Keratinocyte (primary cell): ENCODE results near the gene LRP1B. TPM values are rescaled to one million over a fixed set of nuclear protein-coding genes. Genes with fewer than 3 reads are reported as not detected.

ENCODE experiments used
- DNase-seq: peaks from one replicate; pipeline ENCODE4 v3.0.0-alpha.2; 2011; ENCODE audit warnings: low read depth, missing footprints, low spot score
- FAIRE-seq: peaks from 2 replicates; lab custom pipeline; 2011; peaks lifted over from hg19 to GRCh38; lab: Jason Lieb, UNC
- H2AFZ ChIP-seq: 2 replicates; pipeline ENCODE4 v1.6.0; 2012; ENCODE audit warnings: low read length, control low read depth, inconsistent platforms; ENCODE audit not compliant: control insufficient read depth
- H3K27ac ChIP-seq: 2 replicates; pipeline ENCODE4 v1.5.1; 2011; ENCODE audit warnings: low read length; ENCODE audit not compliant: control insufficient read depth, insufficient read depth
- H3K27me3 ChIP-seq: 3 replicates; pipeline ENCODE4 v1.6.0; 2011; ENCODE audit warnings: low read length; ENCODE audit not compliant: control insufficient read depth, insufficient read depth; ENCODE audit errors: extremely low read depth
- H3K36me3 ChIP-seq, 2 experiments: 2 replicates in 1 of 2; 3 replicates in 1 of 2; pipeline ENCODE4 v1.5.1; 2011; ENCODE audit warnings: low read length in 2 of 2, mild to moderate bottlenecking in 1 of 2; ENCODE audit not compliant: control insufficient read depth in 2 of 2, insufficient read depth in 2 of 2; ENCODE audit errors: extremely low read depth in 1 of 2
- H3K4me1 ChIP-seq: 3 replicates; pipeline ENCODE4 v1.5.1; 2011; ENCODE audit warnings: low read length; ENCODE audit not compliant: control insufficient read depth, insufficient read depth; ENCODE audit errors: extremely low read depth
- H3K4me2 ChIP-seq: 3 replicates; pipeline ENCODE4 v1.6.0; 2011; ENCODE audit warnings: low read depth, low read length; ENCODE audit not compliant: control insufficient read depth, insufficient read depth; ENCODE audit errors: extremely low read depth
- H3K4me3 ChIP-seq, 3 experiments: fragments of 200-600 bp in 1 of 3; sonication (generic) in 1 of 3; 2 replicates in 2 of 3; 3 replicates in 1 of 3; pipeline ENCODE4 v1.5.1; 2011 to 2016; ENCODE audit warnings: low read length in 3 of 3, mild to moderate bottlenecking in 3 of 3, control low read depth in 2 of 3, inconsistent platforms in 1 of 3, low read depth in 1 of 3, mixed read lengths in 1 of 3, mixed run types in 1 of 3, moderate library complexity in 1 of 3; ENCODE audit not compliant: control insufficient read depth in 2 of 3, insufficient read depth in 2 of 3; ENCODE audit errors: extremely low read depth in 1 of 3
- H3K79me2 ChIP-seq: 2 replicates; pipeline ENCODE4 v1.6.0; 2012; ENCODE audit warnings: low read length; ENCODE audit not compliant: control insufficient read depth, insufficient read depth
- H3K9ac ChIP-seq: 3 replicates; pipeline ENCODE4 v1.6.0; 2011; ENCODE audit warnings: low read length; ENCODE audit not compliant: control insufficient read depth, insufficient read depth; ENCODE audit errors: extremely low read depth
- H3K9me1 ChIP-seq: 3 replicates; pipeline ENCODE4 v1.6.0; 2011; ENCODE audit warnings: low read length; ENCODE audit not compliant: control insufficient read depth, insufficient read depth; ENCODE audit errors: extremely low read depth
- H3K9me3 ChIP-seq: 2 replicates; pipeline ENCODE4 v1.5.1; 2012; ENCODE audit warnings: low read depth, low read length; ENCODE audit not compliant: control insufficient read depth
- H4K20me1 ChIP-seq: 3 replicates; pipeline ENCODE4 v1.6.0; 2011; ENCODE audit warnings: low read length; ENCODE audit not compliant: control insufficient read depth, insufficient read depth; ENCODE audit errors: extremely low read depth
- CTCF ChIP-seq, 3 experiments: IDR thresholded peaks in 1 of 3; conservative IDR thresholded peaks in 1 of 3; optimal IDR thresholded peaks in 1 of 3; 2 replicates in 2 of 3; 3 replicates in 1 of 3; pipeline versions ENCODE3 to v1.5.1; 2011; ENCODE audit warnings: low read length in 3 of 3, mild to moderate bottlenecking in 3 of 3, moderate library complexity in 2 of 3, control low read depth in 1 of 3, inconsistent platforms in 1 of 3; ENCODE audit not compliant: insufficient read depth in 2 of 3; ENCODE audit errors: extremely low read depth in 1 of 3
- EZH2 ChIP-seq: IDR thresholded peaks from one replicate; pipeline ENCODE4 v1.6.1; 2012; ENCODE audit warnings: inconsistent platforms, mild to moderate bottlenecking, low read length, moderate library complexity
- dilution Hi-C: fragments of 300-500 bp; cut with MboI; formaldehyde crosslinking; loops from one replicate; pipeline ENCODE4 v1.7.0; 2020; ENCODE audit warnings: low sequenced_read_pairs; ENCODE audit not compliant: extremely low pct_ligation_motif_present
- polyA plus RNA-seq, 5 experiments: library from polyadenylated mRNA; depleted of rRNA in 3 of 5; stranded (reverse) in 3 of 5; stranded (forward) in 1 of 5; unstranded in 1 of 5; fragments of >200 nt; gene quantifications; 1 replicate in 1 of 5; 2 replicates in 3 of 5; 3 replicates in 1 of 5; pipeline versions ENCODE4 v1.2.1 to v1.2.3, GENCODE V29; 2011 to 2012; ENCODE audit warnings: missing spikeins in 2 of 5, low read depth in 1 of 5, low replicate concordance in 1 of 5

LRP1B gene
- polyA plus RNA-seq, 1 donor (not counting 4 experiments of a cell fraction or from before 2014, with no cell fraction given): not detected

- Histone ChIP-seq H3K9ac (no peak overlapping the region), H3K4me1 (no peaks in the 10 kb centered on the region), H3K27me3 (no peaks in the 10 kb centered on the region), H3K4me3 (no peak overlapping the region), H3K79me2 (no peaks in the 10 kb centered on the region), H3K9me3 (no peaks in the 10 kb centered on the region), H2AFZ (no peak overlapping the region), H3K36me3 (no peaks in the 10 kb centered on the region), H3K27ac (no peak overlapping the region), H3K4me2 (no peak overlapping the region), H4K20me1 (no peaks in the 10 kb centered on the region), H3K9me1 (no peaks in the 10 kb centered on the region)
- dilution Hi-C loops: no loop called here
- no peak for FAIRE-seq
- TF ChIP-seq EZH2 (no peak), CTCF (optimal IDR thresholded peaks at IDR 0.05 in 1 of 3, IDR thresholded peaks at IDR 0.05 in 1 of 3, conservative IDR thresholded peaks at IDR 0.05 in 1 of 3; ENCODE audit: extremely low read depth in 1 of 3, insufficient read depth in 2 of 3, low read length in 3 of 3) (no peak)
- DNase-seq: no peak
Measured at GRCh38 chr2:140526575-140526974, 1604.2 kb downstream of the LRP1B start.

DNA sequence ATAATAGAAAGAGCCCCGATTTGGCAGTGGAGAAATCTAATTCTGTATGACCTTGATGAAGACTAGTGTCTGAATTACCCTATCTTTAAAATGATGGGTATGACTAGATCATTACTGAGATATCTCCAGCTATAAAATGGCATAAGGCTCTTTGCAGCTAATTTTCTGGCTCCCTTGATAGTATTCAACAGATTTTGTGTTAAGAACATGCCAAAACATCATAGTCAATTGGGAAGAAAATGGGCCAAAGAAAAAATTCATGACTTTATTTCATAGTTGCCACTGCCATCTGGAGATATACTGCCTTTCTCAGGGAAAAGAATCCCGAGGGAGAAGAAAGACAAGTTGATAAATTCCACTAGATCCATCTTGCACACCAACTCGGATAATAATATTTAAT lies 1618.7 kb downstream of the LRP1B start:
- Histone ChIP-seq H2AFZ (no peak overlapping the region), H3K79me2 (no peaks in the 10 kb centered on the region), H3K4me2 (no peak overlapping the region), H3K9me1 (no peaks in the 10 kb centered on the region), H3K9ac (no peak overlapping the region), H3K9me3 (no peaks in the 10 kb centered on the region), H3K36me3 (no peaks in the 10 kb centered on the region), H3K27me3 (no peaks in the 10 kb centered on the region), H4K20me1 (no peaks in the 10 kb centered on the region), H3K4me1 (no peaks in the 10 kb centered on the region), H3K4me3 (no peak overlapping the region), H3K27ac (no peak overlapping the region)
- dilution Hi-C loops: no loop called here
- DNase-seq (no peak), FAIRE-seq (no peak)
- TF ChIP-seq CTCF (optimal IDR thresholded peaks at IDR 0.05 in 1 of 3, IDR thresholded peaks at IDR 0.05 in 1 of 3, conservative IDR thresholded peaks at IDR 0.05 in 1 of 3; ENCODE audit: extremely low read depth in 1 of 3, insufficient read depth in 2 of 3, low read length in 3 of 3) (no peak), EZH2 (no peak)
